Measurements from ENCODE around the gene FBXO5.

DNA sequence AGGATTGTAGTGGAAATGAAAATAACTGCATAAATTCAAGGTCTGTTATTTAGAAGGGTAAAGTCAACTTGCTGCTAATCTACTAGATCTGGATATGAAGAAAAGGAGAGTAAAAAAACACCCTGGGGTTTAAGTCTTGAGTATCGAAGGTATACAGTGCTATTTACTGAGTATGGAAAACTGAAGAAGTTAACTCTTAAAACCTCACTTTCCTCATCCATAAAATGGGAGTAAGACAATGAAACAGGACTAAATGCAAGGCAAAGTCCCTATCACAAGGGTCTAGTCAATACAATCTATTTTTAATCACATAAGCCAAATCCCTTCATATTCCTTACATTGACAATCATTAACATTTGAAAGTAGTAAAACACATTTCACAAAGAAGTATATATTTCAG, 2.2 kb downstream of the FBXO5 start:
- TF ChIP-seq, protein P1, sequence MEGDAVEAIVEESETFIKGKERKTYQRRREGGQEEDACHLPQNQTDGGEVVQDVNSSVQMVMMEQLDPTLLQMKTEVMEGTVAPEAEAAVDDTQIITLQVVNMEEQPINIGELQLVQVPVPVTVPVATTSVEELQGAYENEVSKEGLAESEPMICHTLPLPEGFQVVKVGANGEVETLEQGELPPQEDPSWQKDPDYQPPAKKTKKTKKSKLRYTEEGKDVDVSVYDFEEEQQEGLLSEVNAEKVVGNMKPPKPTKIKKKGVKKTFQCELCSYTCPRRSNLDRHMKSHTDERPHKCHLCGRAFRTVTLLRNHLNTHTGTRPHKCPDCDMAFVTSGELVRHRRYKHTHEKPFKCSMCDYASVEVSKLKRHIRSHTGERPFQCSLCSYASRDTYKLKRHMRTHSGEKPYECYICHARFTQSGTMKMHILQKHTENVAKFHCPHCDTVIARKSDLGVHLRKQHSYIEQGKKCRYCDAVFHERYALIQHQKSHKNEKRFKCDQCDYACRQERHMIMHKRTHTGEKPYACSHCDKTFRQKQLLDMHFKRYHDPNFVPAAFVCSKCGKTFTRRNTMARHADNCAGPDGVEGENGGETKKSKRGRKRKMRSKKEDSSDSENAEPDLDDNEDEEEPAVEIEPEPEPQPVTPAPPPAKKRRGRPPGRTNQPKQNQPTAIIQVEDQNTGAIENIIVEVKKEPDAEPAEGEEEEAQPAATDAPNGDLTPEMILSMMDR (IDR thresholded peaks at IDR 0.05), result no peak
- TF ChIP-seq EZH2 (IDR thresholded peaks at IDR 0.05) (no peak), EZH2phosphoT487 (IDR thresholded peaks at IDR 0.05) (no peak)
